Measurements from ENCODE around the gene CITED2. TPM values are rescaled to one million over a fixed set of nuclear protein-coding genes. Genes with fewer than 3 reads are reported as not detected.

CITED2 gene
- total and polyA plus RNA-seq, 2 of the 8 experiments (the other 6 are each of a cell fraction or from before 2014, with no cell fraction given), result 89.1 to 115 TPM

- no peak overlapping the region for H4K5ac ChIP-seq (ENCODE audit: insufficient read length, low read depth, low read length)
- H3K27me3 ChIP-seq (replicated peaks in 1 of 4; ENCODE audit: control insufficient read depth in 3 of 4, extremely low read depth in 1 of 4, insufficient read depth in 3 of 4, low read length in 3 of 4), result no peaks in the 10 kb centered on the region
- ChIA-PET POLR2A (ENCODE audit: partially characterized antibody) (no interaction called here), CTCF (ENCODE audit: partially characterized antibody) (interaction anchor here (0.6 to 1.8 kb wide), 5 partner anchors 10 to 138 kb away, joined by 3 to 13 read pairs (median 3); no protein-coding TSS in a partner anchor)
- no peak overlapping the region for H3K56ac ChIP-seq (replicated peaks; ENCODE audit: insufficient read length, low read depth, low read length)
- H2BK20ac ChIP-seq (ENCODE audit: low read length), result no peak overlapping the region
- H2BK120ac ChIP-seq (replicated peaks; ENCODE audit: low read depth, low read length), result no peak overlapping the region
- H2BK12ac ChIP-seq (ENCODE audit: low read depth, low read length), result no peak overlapping the region
- H3K9ac ChIP-seq (replicated peaks in 1 of 4; ENCODE audit: extremely low read depth in 1 of 4, low read depth in 3 of 4, low read length in 3 of 4), result no peak overlapping the region
- H4K20me1 ChIP-seq (replicated peaks in 1 of 2; ENCODE audit: control insufficient read depth in 1 of 2, insufficient read depth in 2 of 2, low read length in 2 of 2), result no peaks in the 10 kb centered on the region
- DNase-seq (ENCODE audit: low read depth in 1 of 2, low spot score in 2 of 2), result no peak
- H3K4ac ChIP-seq (replicated peaks; ENCODE audit: insufficient read length, low read depth, low read length), result no peak overlapping the region
- H3K23me2 ChIP-seq (ENCODE audit: low read depth, low read length), result no peaks in the 10 kb centered on the region
- no peak overlapping the region for H2AK5ac ChIP-seq (ENCODE audit: low read depth, low read length)
- H3K27ac ChIP-seq (ENCODE audit: low read depth, low read length), result no peak overlapping the region
- no peak overlapping the region for H3K18ac ChIP-seq (ENCODE audit: extremely low read depth, low read length)
- no peaks in the 10 kb centered on the region for H3K36me3 ChIP-seq (ENCODE audit: control insufficient read depth in 2 of 4, insufficient read depth in 4 of 4, low read length in 3 of 4)
- H4K91ac ChIP-seq (replicated peaks; ENCODE audit: insufficient read length, low read length), result no peak overlapping the region
- H3K4me1 ChIP-seq (replicated peaks in 1 of 4; ENCODE audit: control insufficient read depth in 3 of 4, insufficient read depth in 4 of 4, low read length in 3 of 4), result no peaks in the 10 kb centered on the region
- H3K14ac ChIP-seq (ENCODE audit: insufficient read length), result no peak overlapping the region
- H3K9me3 ChIP-seq (ENCODE audit: insufficient read depth in 2 of 2, low read depth in 1 of 2, low read length in 1 of 2), result no peaks in the 10 kb centered on the region
- H2AFZ ChIP-seq (ENCODE audit: low read length), result no peak overlapping the region; the same call in 1 of the 2 replicates
- no peak overlapping the region for H2BK15ac ChIP-seq (ENCODE audit: low read length)
- FAIRE-seq, result no peak
- no peak overlapping the region for H3K23ac ChIP-seq (ENCODE audit: insufficient read length)
- H2BK5ac ChIP-seq (ENCODE audit: low read depth, low read length), result no peak overlapping the region
- 91% methylated on average over 6 of the region's 7 CpGs; no CpG with 5 or more reads in 1 of the 2 experiments for WGBS, 2 experiments (ENCODE audit: extremely low coverage in 1 of 2, insufficient coverage in 1 of 2, insufficient read length in 1 of 2, insufficient replicate concordance in 2 of 2, low coverage in 1 of 2, low lambda C conversion rate in 2 of 2, missing lambda C conversion rate in 1 of 2)
- H3K79me1 ChIP-seq (ENCODE audit: low read depth, low read length), result no peaks in the 10 kb centered on the region
- no peaks in the 10 kb centered on the region for H3K79me2 ChIP-seq (ENCODE audit: control insufficient read depth in 1 of 2, insufficient read depth in 2 of 2, low read length in 2 of 2)
- H4K8ac ChIP-seq (ENCODE audit: extremely low read depth, insufficient read depth, low read length), result no peak overlapping the region
- H3K4me2 ChIP-seq (ENCODE audit: insufficient read depth in 1 of 2, low read depth in 2 of 2, low read length in 2 of 2), result no peak overlapping the region
- no peak overlapping the region for H3K4me3 ChIP-seq (ENCODE audit: extremely low read depth in 1 of 4, insufficient read depth in 2 of 4, low read depth in 3 of 4, low read length in 4 of 4)
- TF ChIP-seq E2F6 (IDR thresholded peaks at IDR 0.05) (no peak), ATF3 (IDR thresholded peaks at IDR 0.05; ENCODE audit: insufficient read depth, low read depth, low read length) (no peak), CHD2 (IDR thresholded peaks at IDR 0.05; ENCODE audit: low read length) (no peak), CTCF (IDR thresholded peaks at IDR 0.05; ENCODE audit: control extremely low read depth in 1 of 3, insufficient read depth in 1 of 3, low read depth in 1 of 3, low read length in 3 of 3) (no peak), SIN3A (conservative IDR thresholded peaks at IDR 0.05 in 1 of 2, IDR thresholded peaks at IDR 0.05 in 1 of 2; ENCODE audit: low read depth in 1 of 2, low read length in 2 of 2) (no peak), NRF1 (IDR thresholded peaks at IDR 0.05; ENCODE audit: low read depth, low read length) (no peak), CBX8 (IDR thresholded peaks at IDR 0.05; ENCODE audit: borderline replicate concordance, low read depth, low read length) (no peak), RAD21 (IDR thresholded peaks at IDR 0.05 in 1 of 2, conservative IDR thresholded peaks at IDR 0.05 in 1 of 2; ENCODE audit: low read depth in 2 of 2, low read length in 2 of 2) (no peak)
Observed at GRCh38 chr6:139355777-139356445, 18.5 kb downstream of the CITED2 start.
